Fibroblast of the conjunctiva (primary cell): ENCODE results near the gene MAP2K7.
"Not testable (repeated sequence)": the region's sequence is repeated elsewhere in the genome, so short reads cannot be mapped to it uniquely, and the experiment has no call there.

Experiments used
- DNase-seq: peaks from one replicate; pipeline ENCODE4 v3.0.0-alpha.2; 2010; ENCODE audit warnings: low read depth

The MAP2K7 gene

DNA sequence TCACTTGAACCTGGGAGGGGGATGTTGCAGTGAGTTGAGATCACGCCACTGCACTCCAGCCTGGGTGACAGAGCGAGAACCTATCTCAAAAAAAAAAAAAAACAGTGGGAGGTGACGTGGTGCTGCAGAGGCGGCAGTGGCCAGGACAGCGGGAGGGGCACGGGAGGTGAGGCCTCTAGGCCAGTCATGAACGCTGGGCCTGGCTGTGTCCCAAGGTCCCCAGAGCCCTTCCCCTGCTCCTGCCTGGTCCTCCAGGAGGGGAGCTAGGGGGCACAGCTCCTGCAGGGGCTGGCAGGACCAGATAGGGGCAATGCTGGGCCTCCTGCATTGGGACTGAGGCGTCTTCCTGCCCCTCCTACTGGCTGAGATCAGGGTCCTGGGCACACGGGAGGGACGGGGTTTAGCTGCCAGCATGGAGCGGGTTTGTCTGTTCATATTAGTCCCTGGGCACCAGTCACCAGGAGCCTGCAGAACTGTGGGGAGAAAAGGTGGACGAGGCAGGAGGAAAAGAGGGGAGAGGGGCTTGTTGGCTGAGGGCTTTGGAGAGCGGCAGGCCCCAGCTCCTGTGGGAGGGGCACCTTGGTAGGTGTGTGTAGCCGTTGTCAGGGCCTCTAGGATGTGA, 4.5 kb downstream of the MAP2K7 start:
- DNase-seq: no peak

DNA sequence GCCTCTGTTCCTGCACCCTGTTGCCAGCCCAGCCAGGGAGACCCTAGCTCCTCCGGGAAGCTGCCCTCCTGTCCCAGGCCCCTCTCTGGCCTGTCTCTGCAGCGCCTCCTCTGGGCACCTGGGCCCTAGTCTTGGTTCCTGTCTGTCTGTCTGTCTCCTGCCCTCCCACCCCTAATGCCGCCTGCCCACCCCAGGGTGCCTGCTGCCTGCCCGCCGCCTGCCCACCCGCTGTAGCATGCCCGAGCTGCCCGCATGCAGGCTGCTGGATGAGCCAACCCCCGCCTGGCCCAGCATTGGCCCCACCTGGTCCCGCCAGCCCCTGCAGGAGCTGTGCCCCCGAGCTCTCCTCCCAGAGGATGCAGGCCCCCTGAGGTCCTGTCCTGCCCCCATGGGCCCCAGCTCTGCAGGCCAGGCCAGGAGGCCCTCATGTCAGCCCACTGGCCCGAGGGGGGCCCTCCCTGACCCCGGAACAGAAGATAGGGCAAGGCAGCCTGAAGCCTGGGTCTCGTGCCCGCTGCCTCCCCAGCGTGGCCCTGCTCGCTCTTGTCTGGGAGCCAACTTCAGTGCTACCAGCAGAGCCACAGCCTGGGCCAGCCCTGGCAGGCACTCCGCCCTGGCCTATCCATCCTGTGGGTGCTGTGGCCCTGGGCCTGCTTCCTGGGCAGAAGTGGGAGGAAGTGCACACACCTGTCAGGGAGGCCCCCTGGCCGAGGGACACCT, 5.2 kb downstream of the MAP2K7 start:
- no peak for DNase-seq

DNA sequence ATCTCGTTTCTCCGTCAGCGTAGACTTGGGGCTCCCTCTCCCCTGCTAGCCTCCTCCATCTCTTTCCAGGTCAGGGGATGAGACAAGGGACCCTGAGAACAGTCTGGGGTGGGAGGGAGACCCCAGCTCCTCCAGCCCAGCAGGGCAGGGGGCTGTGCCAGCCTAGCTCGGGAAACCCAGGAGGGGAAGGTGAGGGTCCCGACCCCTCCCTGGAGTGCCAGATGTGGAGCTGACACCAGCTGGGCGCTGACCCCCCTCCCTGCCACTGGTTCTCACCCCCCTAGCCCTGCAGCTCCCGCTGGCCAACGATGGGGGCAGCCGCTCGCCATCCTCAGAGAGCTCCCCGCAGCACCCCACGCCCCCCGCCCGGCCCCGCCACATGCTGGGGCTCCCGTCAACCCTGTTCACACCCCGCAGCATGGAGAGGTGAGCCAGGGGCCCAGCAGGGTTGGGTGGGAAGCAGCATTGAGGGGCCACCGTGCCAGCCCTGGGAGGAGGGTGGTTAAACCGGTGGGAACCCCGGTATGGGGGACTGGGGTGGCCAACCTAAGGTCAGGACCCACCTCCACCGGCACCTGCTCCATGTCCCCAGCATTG, 5.9 kb downstream of the MAP2K7 start:
- DNase-seq: no peak

DNA sequence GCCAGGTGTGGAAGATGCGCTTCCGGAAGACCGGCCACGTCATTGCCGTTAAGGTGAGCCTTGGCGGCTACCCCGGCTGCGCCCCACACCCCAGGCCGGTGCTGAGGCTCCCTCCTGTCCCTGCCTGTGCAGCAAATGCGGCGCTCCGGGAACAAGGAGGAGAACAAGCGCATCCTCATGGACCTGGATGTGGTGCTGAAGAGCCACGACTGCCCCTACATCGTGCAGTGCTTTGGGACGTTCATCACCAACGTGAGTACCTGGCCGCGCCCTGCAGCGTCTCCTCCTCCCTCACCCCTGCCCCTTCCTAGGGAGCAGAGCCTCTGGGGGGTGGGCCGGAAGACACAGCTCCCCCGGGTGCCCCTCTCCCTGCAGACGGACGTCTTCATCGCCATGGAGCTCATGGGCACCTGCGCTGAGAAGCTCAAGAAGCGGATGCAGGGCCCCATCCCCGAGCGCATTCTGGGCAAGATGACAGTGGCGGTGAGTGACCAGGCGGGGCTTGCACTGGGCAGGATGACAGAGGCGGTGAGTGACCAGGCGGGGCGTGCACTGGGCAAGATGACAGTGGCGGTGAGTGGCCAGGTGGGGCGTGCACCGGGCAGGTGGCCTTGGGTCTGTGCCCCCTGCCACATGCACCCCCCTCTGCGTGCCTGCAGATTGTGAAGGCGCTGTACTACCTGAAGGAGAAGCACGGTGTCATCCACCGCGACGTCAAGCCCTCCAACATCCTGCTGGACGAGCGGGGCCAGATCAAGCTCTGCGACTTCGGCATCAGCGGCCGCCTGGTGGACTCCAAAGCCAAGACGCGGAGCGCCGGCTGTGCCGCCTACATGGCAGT, 6.9 kb downstream of the MAP2K7 start:
- DNase-seq: no peak

DNA sequence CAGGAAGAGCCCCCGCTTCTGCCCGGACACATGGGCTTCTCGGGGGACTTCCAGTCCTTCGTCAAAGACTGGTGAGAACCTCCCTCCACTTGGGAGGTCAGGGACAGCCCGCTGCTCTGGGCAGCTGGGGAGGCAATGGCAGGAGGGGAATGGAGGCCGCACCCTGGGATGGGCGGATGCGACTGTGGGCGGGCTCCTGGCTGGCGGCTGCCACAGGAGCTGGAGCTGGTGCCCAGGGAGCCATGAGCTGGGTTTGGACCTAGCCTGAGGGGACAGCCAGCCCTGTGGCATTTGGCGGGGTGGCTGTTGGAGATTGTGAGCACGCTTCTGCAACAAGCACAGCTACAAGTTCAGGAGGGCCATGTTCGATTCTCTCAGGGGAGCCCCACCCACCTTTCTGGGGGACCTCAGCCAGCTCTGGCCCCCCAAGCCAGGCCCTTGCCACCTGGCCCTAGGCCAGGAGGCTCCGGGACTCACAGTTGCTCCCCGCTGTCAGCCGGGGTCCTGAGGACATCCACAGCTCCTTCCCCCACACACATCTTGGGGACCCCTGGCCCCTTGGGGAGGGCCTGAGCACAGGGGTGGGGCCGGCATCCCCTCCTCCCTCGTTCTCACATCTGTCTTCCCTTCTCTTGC, 7.9 kb downstream of the MAP2K7 start:
- no peak for DNase-seq

DNA sequence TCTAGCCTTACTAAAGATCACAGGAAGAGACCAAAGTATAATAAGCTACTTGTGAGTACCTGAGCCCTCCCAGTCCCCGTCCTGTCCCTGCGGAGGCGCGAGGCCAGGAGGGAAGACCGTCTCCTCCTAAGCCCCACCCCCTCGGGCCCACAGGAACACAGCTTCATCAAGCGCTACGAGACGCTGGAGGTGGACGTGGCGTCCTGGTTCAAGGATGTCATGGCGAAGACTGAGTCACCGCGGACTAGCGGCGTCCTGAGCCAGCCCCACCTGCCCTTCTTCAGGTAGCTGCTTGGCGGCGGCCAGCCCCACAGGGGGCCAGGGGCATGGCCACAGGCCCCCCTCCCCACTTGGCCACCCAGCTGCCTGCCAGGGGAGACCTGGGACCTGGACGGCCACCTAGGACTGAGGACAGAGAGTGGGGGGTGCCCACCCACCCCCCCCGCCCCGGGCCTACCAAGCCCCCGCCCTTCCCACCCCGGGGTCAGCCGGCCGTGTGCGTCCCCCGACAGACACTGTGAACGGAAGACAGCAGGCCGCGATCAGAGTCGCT, 8.5 kb downstream of the MAP2K7 start:
- no peak for DNase-seq

DNA sequence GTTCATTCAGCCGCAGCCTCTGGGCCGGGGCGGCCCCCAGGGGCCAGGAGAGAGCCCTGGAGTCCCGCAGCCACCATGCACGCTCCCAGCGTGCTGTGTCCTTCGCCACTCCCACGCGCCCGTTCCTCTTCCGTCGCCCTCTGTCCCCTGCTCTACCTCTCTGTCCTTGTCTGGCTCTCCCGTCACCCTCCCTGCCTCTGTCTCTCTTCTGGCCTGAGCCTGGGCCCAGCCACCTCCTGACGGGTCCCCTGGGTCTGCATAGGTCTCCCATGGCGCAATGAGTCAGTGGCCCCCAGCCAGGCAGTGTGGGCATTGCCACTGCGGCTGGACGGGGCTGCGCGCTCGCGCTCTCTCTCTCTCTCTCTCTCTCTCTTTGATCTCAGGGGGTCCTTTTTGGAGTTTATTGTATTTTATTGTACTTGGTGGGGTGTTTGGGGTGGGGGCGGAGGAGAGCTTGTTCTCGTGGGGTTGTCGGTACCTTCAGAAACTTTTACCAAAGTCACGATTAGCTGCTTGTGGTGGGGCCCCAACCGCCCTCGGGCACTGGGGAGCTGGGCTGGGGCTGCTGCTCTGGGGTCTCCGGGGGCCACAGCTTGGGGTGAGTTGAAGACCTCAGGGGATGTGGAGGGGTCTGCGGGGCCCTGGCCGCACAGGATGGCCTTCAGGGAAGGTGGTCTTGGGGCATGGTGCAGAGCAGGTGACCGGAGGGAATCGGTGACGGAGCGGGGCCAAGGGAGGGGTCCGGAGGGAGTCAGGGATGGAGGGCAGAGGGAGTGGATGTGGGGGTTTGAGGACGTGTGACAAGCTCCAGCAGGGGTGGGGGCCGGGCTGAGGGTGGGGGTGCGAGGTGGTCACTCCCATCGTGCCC, 9.3 kb downstream of the MAP2K7 start:
- no peak for DNase-seq

DNA sequence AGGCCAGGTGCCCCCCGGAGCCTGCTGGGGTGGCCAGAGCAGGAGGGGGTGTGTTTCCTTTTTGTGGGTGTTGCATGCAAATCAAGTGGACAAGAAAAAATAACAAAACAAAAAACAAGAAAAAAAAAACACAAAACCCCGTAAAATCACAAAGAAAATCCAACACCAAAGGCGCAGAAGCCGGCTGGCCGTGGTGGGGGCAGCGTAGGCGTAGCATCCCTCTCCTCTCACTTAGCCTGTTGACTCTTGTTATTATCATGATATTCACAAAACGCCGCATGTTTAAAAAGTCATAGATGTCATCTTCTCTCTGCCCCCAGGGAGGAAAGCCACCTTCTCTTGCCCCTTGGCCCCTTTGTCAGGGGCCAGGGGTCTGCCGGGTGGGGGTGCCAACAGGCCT, 10.0 kb downstream of the MAP2K7 start:
- DNase-seq: no peak

DNA sequence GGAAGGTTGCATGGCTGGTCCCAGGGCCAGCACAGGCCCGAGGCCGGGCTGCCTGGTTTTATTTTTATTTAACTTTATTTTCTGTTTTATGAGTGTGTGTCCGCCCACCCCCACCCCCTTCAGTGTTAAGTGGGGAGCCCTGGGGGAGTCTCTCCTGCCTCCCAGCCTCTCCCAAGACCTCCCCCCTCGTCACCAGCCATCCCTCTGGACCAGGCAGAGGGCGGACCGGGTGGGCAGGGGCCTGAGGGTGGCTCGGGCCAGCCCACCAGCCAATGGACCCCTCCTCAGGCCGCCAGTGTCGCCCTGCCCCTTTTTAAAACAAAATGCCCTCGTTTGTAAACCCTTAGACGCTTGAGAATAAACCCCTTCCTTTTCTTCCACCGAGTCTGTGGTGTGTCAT, 10.4 kb downstream of the MAP2K7 start:
- no peak for DNase-seq

DNA sequence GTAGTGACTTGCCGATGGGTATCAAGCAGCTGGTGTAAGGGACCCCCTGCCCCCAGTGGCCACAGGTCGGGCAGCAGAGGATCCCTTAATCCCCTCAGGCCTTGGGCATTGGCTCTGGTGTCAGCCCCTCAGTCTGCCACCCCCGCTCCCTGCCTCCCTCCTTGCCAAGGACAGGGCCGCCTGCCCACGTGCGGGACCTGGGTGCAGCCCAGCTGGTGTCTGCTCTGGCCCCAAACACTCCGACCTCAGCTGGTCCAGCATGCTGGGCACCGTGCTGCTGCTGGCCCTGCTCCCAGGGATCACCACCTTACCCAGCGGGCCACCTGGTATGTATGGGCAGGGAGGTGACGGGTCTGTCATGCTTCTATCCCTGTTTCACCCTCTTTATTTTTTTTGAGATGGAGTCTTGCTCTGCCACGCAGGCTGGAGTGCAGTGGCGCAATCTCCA, 10.9 kb downstream of the MAP2K7 start, which contains the start of gene TGFBR3L:
TSS of gene TGFBR3L (plus strand) at position 233 of the 448 bp plus-strand sequence.
- no peak for DNase-seq

DNA sequence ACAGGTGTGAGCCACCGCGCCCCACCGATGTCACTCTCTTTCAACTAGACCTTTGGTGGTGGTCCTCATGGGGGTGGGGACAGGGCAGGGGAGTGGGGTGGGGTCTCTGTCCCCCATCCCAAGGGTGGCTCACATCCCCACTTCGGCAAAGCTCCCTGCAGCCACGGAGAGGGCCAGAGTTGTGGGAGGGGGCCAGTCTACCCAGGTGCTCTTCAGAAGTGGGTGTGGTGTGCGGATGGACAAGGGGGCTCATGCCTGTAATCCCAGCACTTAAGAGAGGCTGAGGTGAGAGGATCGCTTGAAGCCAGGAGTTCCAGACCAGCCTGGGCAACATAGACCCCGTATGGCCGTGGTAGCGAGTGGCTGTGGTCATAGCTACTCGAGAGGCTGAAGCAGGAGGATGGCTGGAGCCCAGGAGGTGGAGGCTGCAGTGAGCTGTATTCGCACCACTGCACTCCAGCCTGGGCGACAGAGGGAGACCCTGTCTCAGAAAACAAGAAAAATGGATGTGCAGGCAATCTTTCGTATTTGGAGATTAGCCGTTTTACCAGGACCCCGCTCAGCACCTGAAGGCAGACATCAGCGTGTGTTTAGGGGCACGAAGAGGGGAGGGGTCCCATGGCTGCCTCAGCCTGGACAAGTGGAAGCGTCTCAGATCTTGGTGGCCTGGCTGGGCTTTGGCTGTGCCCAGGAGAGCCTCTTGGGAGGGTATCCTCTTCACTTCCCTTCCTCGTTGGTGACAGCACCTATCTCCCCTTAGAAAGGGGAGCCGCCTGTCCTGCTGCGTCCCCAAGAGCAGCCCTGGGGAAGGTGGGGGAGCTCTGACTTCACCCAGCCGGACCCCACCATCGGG, 11.8 kb downstream of the MAP2K7 start:
- no peak for DNase-seq

DNA sequence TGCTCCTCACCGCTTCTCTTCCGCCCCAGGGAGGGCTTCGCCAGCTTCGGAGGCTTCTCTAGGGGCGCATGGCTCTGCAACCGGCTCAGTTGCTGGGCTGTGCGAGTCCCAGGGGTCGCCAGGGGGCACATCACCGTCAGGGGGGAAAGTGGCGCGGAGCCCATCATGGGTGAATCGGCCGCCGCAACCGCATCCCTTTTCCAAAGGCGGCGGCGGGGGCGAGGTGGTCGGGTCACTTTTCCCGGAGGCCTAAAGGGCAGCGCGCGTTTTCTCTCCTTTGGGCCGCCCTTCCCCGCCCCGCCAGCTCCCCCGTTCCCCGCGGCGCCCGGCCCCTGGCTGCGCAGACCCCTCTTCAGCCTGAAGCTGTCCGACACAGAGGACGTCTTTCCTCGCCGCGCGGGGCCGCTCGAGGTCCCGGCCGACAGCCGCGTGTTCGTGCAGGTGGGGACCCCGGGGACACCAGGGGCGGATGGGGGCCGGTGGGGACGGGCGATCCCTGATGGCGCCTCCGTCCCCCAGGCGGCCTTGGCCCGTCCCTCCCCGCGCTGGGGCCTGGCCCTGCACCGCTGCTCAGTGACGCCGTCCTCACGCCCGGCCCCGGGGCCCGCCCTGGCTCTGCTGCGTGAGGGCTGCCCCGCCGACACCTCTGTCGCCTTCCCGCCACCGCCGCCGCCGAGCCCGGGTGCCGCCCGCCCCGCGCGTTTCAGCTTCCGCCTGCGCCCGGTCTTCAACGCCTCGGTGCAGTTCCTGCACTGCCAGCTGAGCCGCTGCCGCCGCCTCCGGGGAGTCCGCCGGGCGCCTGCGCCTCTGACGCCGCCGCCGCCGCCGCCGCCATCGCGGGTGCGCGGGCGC, 12.7 kb downstream of the MAP2K7 start:
- no peak for DNase-seq

DNA sequence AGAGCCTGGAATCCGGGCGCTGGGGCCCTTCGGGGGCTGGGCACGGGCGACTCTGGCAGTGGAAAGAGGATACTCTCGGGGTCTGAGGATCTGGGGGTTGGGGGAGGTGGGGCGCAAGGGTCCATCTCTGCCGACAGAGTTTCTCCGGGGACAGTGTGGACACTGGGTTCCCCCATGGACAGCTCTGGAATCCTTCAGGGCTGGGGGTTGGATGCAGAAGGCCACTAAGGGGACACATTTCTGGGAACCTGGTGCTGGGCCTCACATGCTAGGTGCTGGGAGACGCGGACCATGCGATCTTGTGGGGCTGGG, 13.2 kb downstream of the MAP2K7 start:
- DNase-seq: no peak

DNA sequence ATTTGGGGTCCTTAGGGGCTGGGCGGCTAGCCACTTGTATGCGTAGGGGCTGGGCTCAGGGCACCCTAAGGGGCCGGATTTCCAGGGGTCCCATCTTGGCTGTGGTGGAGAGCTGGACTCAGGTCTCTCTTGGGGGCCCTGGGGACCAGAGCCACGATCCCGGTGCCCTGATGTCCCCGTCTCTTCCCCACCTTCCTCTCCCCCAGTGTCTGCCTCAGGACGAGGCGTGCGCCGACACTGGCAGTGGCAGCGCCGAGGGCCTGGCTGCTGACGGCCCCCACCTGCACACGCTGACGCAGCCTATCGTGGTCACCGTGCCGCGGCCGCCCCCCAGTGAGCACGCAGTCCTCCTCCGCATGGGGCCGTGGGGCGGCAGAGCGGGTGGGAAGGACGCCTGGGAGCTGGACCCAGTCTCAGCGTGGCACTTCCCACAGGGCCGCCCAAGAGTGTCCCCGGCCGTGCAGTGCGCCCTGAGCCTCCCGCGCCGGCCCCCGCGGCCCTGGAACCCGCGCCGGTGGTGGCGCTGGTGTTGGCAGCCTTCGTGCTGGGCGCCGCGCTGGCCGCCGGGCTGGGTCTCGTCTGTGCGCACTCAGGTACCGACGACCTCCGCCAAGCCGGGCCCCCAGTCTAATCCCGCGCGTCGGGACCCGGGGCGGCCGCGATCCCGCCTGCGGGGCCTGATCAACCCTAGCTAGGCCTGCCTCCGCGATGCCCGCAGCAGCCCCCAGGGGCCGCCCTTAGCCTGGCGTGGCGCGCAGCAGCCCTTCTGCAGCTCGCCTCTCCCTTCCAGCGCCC, 13.8 kb downstream of the MAP2K7 start:
- DNase-seq: no peak

DNA sequence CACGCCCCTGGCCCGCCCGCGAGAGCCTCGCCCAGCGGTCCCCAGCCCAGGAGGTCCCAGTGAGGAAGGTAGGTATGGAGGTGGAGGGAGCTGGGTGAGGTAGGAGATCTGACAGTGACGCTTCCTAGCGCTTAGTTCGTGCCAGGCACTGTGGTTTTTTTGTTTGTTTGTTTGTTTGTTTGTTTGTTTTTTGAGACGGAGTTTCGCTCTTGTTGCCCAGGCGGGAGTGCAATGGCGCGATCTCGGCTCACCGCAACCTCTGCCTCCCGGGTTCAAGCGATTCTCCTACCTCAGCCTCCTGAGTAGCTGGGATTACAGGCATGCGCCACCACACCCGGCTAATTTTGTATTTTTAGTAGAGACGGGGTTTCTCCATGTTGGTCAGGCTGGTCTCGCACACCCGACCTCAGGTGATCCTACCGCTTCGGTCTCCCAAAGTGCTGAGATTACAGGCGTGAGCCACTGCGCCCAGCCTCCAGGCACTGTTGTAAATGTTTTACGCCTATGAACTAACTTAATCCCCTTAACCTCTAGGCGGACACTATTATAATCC, 14.5 kb downstream of the MAP2K7 start:
- DNase-seq: not testable (repeated sequence)

DNA sequence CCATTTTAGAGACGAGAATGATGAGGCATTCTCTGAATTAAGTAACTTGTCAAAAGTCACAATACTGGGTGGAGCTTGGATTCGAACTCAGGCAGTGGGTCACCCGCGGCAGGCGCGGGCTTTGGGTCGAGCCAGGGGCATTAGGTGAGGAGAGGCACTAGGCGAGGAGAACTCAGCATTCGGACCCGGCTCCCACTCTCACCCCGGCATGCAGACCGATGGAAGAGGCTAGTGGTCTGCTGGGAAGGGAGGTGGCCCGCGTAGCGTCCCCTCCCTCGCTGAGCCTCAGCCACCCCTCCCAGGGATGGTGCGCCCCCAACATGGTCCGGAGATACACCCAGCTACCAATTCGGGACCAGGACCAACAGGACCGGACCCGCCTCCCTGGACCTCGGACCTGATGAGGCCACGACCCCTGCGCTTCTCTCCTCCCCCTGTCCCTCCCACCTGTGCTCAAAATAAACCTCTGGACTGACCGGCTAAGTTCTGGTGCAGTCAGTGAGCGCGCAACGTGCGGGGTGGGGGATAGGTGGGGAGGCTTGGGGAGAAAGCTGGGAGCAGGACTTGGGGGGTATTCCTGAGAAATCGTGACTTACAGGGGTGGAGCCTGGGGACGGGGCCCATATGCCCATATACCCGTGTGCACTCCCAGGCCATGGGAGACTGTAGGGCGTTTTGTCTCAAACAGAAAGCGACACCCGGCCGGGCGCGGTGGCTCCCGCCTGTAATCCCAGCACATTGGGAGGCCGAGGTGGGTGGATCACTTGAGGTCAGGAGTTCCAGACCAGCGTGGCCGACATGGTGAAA, 15.1 kb downstream of the MAP2K7 start:
- DNase-seq: no peak
